ENCODE results near the gene TTC3. TPM values are rescaled to one million over a fixed set of nuclear protein-coding genes. Genes with fewer than 3 reads are reported as not detected.

The TTC3 gene
- polyA plus RNA-seq, 1 donor from 2014 or later, result 332 TPM

- TF ChIP-seq EZH2 (IDR thresholded peaks at IDR 0.05; ENCODE audit: borderline replicate concordance, insufficient read depth, low read length, poor library complexity, severe bottlenecking), result no peak
- TF ChIP-seq RAD21 (conservative IDR thresholded peaks at IDR 0.05), result no peak
These were observed 152.1 kb downstream of the TTC3 start (continued) for GRCh38 chr21:37224861-37225839.

GRCh38 chr21:37226041-37226920, 153.2 kb downstream of the TTC3 start:
- no peaks in the 10 kb centered on the region for H3F3A ChIP-seq (ENCODE audit: insufficient read depth, low read length, poor library complexity, severe bottlenecking)
- no peaks in the 10 kb centered on the region for H3K36me3 ChIP-seq (ENCODE audit: insufficient read depth, low read length)
- no peaks in the 10 kb centered on the region for H3K9me2 ChIP-seq (ENCODE audit: insufficient read depth, low read length)

More at GRCh38 chr21:37226041-37226920, 153.2 kb downstream of the TTC3 start:
- Histone ChIP-seq H3K4me3 (ENCODE audit: low read length) (no peak overlapping the region), H3K9me3 (ENCODE audit: low read length) (no peaks in the 10 kb centered on the region), H3K27ac (ENCODE audit: low read length) (no peak overlapping the region), H2AFZ (ENCODE audit: low read depth, low read length) (no peak overlapping the region), H3K79me2 (replicated peaks; ENCODE audit: insufficient read depth, low read length) (no peaks in the 10 kb centered on the region), H3K9ac (ENCODE audit: low read length) (no peak overlapping the region), H4K20me1 (ENCODE audit: insufficient read depth) (no peaks in the 10 kb centered on the region), H3K4me2 (ENCODE audit: low read length) (no peak overlapping the region), H3K27me3 (ENCODE audit: insufficient read depth, low read depth, low read length) (no peaks in the 10 kb centered on the region)
- TF ChIP-seq EP300 (conservative IDR thresholded peaks at IDR 0.05; ENCODE audit: poor library complexity, severe bottlenecking) (no peak), POLR2AphosphoS5 (IDR thresholded peaks at IDR 0.05) (no peak), TAF1 (IDR thresholded peaks at IDR 0.05; ENCODE audit: low read depth) (no peak), RAD21 (conservative IDR thresholded peaks at IDR 0.05) (no peak), CTCF (IDR thresholded peaks at IDR 0.05; ENCODE audit: poor library complexity, severe bottlenecking) (no peak), SMC3 (conservative IDR thresholded peaks at IDR 0.05; ENCODE audit: poor library complexity) (no peak), EZH2 (IDR thresholded peaks at IDR 0.05; ENCODE audit: borderline replicate concordance, insufficient read depth, low read length, poor library complexity, severe bottlenecking) (no peak), MXI1 (conservative IDR thresholded peaks at IDR 0.05; ENCODE audit: poor library complexity, severe bottlenecking) (no peak)
- TF ChIP-seq, protein P1, sequence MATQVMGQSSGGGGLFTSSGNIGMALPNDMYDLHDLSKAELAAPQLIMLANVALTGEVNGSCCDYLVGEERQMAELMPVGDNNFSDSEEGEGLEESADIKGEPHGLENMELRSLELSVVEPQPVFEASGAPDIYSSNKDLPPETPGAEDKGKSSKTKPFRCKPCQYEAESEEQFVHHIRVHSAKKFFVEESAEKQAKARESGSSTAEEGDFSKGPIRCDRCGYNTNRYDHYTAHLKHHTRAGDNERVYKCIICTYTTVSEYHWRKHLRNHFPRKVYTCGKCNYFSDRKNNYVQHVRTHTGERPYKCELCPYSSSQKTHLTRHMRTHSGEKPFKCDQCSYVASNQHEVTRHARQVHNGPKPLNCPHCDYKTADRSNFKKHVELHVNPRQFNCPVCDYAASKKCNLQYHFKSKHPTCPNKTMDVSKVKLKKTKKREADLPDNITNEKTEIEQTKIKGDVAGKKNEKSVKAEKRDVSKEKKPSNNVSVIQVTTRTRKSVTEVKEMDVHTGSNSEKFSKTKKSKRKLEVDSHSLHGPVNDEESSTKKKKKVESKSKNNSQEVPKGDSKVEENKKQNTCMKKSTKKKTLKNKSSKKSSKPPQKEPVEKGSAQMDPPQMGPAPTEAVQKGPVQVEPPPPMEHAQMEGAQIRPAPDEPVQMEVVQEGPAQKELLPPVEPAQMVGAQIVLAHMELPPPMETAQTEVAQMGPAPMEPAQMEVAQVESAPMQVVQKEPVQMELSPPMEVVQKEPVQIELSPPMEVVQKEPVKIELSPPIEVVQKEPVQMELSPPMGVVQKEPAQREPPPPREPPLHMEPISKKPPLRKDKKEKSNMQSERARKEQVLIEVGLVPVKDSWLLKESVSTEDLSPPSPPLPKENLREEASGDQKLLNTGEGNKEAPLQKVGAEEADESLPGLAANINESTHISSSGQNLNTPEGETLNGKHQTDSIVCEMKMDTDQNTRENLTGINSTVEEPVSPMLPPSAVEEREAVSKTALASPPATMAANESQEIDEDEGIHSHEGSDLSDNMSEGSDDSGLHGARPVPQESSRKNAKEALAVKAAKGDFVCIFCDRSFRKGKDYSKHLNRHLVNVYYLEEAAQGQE (IDR thresholded peaks at IDR 0.05; ENCODE audit: borderline replicate concordance), result no peak

Data from neural cell (in vitro differentiated cells).